ENCODE data around the gene RXRA. TPM values are rescaled to one million over a fixed set of nuclear protein-coding genes. Genes with fewer than 3 reads are reported as not detected.
A peak's percentile ranks its signal among the peaks of the same experiment; 100 is the strongest.

Gene RXRA
- total RNA-seq, 1 experiment from 2014 or later = 23.2 TPM

DNA sequence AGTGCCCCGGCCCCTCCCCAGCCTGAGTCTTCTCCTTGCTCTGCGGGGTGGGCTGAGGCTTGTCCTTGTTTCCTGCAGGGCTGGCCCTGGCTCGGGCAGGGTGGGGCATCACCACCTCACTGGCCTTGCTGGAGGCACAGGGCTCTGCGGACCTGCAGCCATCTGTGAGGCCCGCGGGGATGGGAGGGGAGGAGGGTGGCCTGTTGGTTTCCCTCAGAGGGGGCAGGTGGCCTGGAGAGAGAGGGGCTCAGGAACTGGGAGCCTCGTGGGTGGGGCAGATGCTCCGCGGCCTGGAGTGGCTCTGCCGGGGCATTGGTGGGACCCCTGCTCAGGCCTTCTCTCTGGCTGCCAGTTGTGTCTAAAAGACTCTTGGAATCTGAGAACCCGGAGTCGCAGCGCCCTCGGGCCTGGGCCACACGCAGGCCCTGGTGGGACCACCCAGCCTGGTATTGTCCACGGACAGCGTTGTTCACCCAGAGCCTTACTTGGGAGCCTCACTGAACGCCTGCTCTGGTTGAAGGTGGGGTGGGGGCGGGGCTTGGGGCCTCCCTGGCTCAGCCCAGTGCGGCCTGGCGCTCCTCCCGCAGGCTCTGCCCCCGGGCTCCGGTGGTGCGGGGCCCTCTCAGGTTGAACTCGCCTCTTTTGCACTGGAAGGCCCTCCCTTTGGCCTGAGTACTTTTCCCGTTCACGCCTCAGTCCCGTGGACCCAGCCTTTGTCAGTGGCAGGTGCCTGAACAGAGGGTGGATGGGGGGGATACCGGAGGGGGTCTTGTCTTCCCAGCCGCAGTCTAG is 111.3 kb downstream of the RXRA start:
- DNase-seq = peak; percentile 91
- no peaks in the 10 kb centered on the region for H3K27me3 ChIP-seq (ENCODE audit: control insufficient read depth, insufficient read depth, low read length)
- H3K36me3 ChIP-seq (replicated peaks; ENCODE audit: control insufficient read depth, insufficient read depth, low read length) = peaks cover 3% of the 10 kb centered on the region
- H3K4me3 ChIP-seq (ENCODE audit: insufficient read depth, low read depth, low read length) = no peak overlapping the region

DNA sequence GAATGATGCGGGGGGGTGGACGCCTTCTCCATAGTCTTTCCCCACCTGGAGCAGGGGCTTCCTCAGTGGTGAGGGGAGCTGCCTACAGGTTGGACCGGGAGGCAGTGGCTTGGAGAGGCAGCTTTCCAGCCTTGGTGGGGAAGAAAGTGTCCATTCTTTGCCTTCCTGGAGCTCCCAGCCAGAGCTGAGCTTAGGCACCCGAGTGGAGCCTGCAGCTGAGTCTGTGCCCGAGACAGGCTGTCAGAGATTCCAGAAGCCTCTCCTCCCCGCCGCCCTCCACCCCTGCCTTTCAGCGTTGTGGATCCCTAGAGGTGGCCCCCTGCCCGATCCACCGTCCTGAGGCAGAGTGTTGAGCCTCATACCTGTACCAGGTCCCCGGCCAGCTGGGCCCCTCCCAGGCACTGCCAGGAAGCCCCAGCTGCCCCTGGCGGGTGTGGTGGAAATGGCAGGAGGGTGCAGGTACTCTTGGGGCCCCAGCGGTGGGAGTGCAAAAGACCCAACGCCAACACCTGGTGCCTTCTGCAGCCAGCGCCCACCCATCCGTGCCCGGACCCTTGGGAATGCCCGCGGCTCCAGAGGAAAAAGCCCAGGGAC is 112.0 kb downstream of the RXRA start:
- no peaks in the 10 kb centered on the region for H3K27me3 ChIP-seq (ENCODE audit: control insufficient read depth, insufficient read depth, low read length)
- H3K4me3 ChIP-seq (ENCODE audit: insufficient read depth, low read depth, low read length) = no peak overlapping the region
- peaks cover 3% of the 10 kb centered on the region for H3K36me3 ChIP-seq (replicated peaks; ENCODE audit: control insufficient read depth, insufficient read depth, low read length)
- peak; percentile 93 for DNase-seq

DNA sequence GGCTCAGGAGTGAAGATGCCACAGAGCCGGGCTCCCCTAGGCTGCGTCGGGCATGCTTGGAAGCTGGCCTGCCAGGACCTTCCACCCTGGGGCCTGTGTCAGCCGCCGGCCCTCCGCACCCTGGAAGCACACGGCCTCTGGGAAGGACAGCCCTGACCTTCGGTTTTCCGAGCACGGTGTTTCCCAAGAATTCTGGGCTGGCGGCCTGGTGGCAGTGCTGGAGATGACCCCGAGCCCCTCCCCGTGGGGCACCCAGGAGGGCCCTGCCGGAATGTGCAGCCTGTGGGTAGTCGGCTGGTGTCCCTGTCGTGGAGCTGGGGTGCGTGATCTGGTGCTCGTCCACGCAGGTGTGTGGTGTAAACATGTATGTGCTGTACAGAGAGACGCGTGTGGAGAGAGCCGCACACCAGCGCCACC is 113.1 kb downstream of the RXRA start:
- H3K4me3 ChIP-seq (ENCODE audit: insufficient read depth, low read depth, low read length) = no peak overlapping the region
- H3K36me3 ChIP-seq (replicated peaks; ENCODE audit: control insufficient read depth, insufficient read depth, low read length) = no peaks in the 10 kb centered on the region; the same call in none of the 2 replicates
- DNase-seq = no peak
- no peaks in the 10 kb centered on the region for H3K27me3 ChIP-seq (ENCODE audit: control insufficient read depth, insufficient read depth, low read length)

DNA sequence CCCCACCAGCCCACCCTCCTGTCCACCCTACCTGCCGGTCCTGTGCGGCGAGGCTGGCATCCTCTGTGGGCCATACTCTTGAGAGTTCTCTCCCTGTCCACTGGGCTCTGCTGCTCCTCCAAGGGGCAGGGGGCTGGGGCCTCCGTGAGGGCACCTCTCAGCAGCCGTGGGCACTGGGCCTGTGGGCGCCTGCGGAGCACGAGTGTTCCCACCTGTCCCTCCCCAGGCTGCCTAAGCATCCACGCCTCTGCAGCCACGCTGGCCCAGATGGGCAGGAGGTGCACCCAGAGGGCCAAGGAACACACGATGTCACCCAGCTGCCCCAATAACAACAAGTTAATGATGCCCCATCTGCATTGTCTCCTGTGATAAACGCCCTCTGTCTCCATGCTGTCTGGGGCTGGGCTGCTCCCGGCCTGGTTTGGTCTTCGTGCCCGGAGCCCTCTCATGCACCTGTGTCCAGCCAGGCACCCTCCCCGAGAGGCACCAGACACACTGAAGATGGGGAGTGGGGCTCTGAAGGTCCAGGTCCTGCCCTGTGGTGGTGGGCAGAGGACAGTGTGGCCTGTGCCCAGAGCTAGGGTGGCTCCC is 114.5 kb downstream of the RXRA start:
- no peaks in the 10 kb centered on the region; the same call in 1 of the 2 replicates for H3K36me3 ChIP-seq (replicated peaks; ENCODE audit: control insufficient read depth, insufficient read depth, low read length)
- DNase-seq = no peak
- no peaks in the 10 kb centered on the region for H3K27me3 ChIP-seq (ENCODE audit: control insufficient read depth, insufficient read depth, low read length)
- H3K4me3 ChIP-seq (ENCODE audit: insufficient read depth, low read depth, low read length) = no peak overlapping the region

- H3K4me3 ChIP-seq (ENCODE audit: insufficient read depth, low read depth, low read length) = no peak overlapping the region
- H3K36me3 ChIP-seq (replicated peaks; ENCODE audit: control insufficient read depth, insufficient read depth, low read length) = no peaks in the 10 kb centered on the region; the same call in 1 of the 2 replicates
- no peaks in the 10 kb centered on the region for H3K27me3 ChIP-seq (ENCODE audit: control insufficient read depth, insufficient read depth, low read length)
- DNase-seq = no peak
Measured at GRCh38 chr9:134441227-134442084, 115.2 kb downstream of the RXRA start.

DNA sequence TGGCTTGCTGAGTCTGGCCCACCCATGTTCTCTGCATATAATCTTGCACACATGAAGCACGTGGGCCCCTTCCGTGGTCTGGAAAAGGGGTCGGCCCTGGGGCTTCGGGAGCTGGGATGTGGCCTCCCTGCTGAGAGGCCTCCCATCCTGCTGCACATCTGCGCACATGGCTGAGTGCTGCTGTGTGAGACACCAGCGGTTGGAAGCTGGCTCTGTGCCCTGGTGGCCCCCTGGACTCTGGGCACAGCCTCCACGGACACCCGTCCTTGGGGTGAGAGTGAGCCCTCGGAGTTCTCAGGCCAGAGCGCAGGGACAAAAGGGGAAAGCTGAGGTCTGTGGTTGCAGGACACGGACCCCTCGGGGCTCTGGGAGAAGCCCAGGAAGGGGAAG is 115.8 kb downstream of the RXRA start:
- DNase-seq = no peak
- no peaks in the 10 kb centered on the region for H3K36me3 ChIP-seq (replicated peaks; ENCODE audit: control insufficient read depth, insufficient read depth, low read length)
- H3K27me3 ChIP-seq (ENCODE audit: control insufficient read depth, insufficient read depth, low read length) = no peaks in the 10 kb centered on the region

GRCh38 chr9:134442486-134443173 is 116.4 kb downstream of the RXRA start:
- H3K4me3 ChIP-seq (ENCODE audit: insufficient read depth, low read depth, low read length) = no peak overlapping the region
- peak; percentile 74 for DNase-seq
- no peaks in the 10 kb centered on the region for H3K36me3 ChIP-seq (replicated peaks; ENCODE audit: control insufficient read depth, insufficient read depth, low read length)
- no peaks in the 10 kb centered on the region for H3K27me3 ChIP-seq (ENCODE audit: control insufficient read depth, insufficient read depth, low read length)

More for the DNA sequence above, 115.8 kb downstream of the RXRA start:
- H3K4me3 ChIP-seq (ENCODE audit: insufficient read depth, low read depth, low read length) = no peak overlapping the region

DNA sequence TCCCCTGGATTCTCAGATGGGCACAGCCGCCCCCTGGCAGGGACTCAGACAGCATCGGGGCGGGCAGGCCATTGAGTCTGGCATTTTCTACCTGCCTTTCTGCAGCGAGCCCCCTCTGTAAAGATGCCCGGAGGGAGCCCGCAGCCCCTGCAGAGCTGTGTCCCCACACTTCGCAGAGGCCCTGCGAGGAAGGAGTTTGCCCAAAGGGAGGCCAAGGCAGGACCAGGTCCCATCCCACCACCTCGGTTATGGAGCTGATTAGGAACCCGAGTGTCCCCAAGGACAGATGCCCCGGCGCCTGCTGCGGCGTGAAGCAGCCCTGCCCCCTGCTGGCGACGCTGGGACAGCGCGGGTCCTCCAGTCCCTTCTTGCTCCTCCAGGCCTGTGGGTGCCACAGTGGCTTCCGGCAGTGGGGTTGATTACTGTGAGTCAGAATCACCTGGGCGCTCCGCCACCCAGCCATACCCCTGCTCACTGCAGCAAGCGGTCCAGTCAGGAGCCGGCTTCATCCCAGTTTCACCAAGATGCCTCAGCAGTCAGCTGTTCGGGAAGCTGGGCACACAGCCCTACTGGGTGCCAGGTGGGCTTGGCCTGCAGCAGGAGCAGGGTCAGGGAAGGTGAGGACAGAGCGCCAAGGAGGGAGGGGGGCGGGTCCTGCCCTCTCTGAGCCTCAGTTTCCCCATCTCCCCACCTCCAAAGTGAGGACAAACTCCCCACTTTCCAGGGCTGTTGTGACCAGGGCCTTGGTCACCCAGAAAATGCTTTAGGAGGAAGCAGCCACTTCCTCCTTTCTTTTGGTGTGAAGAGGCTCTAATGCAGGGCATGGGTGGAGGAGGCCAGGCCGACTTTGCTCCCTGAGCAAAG is 117.2 kb downstream of the RXRA start:
- no peak overlapping the region for H3K4me3 ChIP-seq (ENCODE audit: insufficient read depth, low read depth, low read length)
- no peaks in the 10 kb centered on the region for H3K36me3 ChIP-seq (replicated peaks; ENCODE audit: control insufficient read depth, insufficient read depth, low read length)
- peak; percentile 97 for DNase-seq
- no peaks in the 10 kb centered on the region for H3K27me3 ChIP-seq (ENCODE audit: control insufficient read depth, insufficient read depth, low read length)

GRCh38 chr9:134444038-134444315 is 117.7 kb downstream of the RXRA start:
- H3K36me3 ChIP-seq (replicated peaks; ENCODE audit: control insufficient read depth, insufficient read depth, low read length) = no peaks in the 10 kb centered on the region
- no peak overlapping the region for H3K4me3 ChIP-seq (ENCODE audit: insufficient read depth, low read depth, low read length)
- no peak for DNase-seq
- no peaks in the 10 kb centered on the region for H3K27me3 ChIP-seq (ENCODE audit: control insufficient read depth, insufficient read depth, low read length)

DNA sequence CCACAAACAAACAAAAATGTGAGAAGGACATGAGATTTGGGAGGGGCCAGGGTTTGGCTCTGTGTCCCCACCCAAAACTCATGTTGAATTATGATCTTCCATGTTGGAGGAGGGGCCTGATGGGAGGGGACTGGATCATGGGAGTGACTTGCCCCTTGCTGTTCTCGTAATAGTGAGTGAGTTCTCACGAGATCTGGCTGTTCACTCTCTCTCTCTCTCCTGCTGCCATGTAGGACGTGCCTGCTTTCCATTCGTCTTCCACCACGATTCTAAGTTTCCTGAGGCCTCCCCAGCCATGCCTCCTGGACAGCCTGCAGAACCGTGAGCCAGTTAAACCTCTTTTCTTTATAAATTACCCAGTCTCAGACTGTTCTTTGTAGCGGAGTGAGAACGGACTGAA is 118.7 kb downstream of the RXRA start:
- DNase-seq = no peak
- H3K36me3 ChIP-seq (replicated peaks; ENCODE audit: control insufficient read depth, insufficient read depth, low read length) = no peaks in the 10 kb centered on the region
- H3K27me3 ChIP-seq (ENCODE audit: control insufficient read depth, insufficient read depth, low read length) = no peaks in the 10 kb centered on the region

DNA sequence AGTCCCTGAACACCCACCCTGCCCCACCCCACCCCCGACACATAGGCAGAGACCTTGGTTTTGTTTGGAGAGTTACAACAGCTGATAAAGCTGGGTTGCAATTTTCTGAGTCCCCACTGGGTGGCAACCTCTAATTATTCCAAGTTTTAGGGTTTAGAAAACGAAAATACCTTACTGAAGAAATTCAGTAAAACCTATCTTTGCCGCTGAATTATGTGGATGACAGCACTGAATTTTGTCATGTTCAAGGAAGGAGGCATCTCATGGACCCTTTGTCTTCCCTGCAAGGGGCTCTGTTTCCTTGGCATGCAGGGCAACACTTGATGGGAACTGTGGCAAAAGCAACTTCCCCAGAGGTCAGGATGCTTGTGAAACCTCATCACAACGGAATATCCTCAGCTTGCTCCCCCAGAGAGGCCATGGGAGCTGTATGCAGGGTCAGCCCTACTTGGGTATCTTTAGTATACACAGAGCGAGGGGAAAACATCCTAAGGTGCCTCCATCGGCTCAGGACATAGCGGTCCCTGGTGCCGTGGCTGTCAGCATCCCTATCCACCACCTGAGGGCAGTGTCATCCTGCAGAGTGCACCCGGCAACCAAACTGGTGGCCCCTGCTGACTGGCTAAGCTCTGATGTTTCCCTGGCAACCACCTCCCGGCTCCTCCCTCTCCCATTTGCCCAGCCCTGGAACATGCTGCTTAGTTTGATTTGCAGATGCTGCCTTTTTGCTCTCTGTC is 123.1 kb downstream of the RXRA start:
- peak; percentile 98 for DNase-seq
- no peaks in the 10 kb centered on the region for H3K36me3 ChIP-seq (replicated peaks; ENCODE audit: control insufficient read depth, insufficient read depth, low read length)
- no peaks in the 10 kb centered on the region for H3K27me3 ChIP-seq (ENCODE audit: control insufficient read depth, insufficient read depth, low read length)
- H3K4me3 ChIP-seq (ENCODE audit: insufficient read depth, low read depth, low read length) = no peak overlapping the region

More for the DNA sequence above, 118.7 kb downstream of the RXRA start:
- no peak overlapping the region for H3K4me3 ChIP-seq (ENCODE audit: insufficient read depth, low read depth, low read length)

GRCh38 chr9:134451700-134452458 is 125.6 kb downstream of the RXRA start:
- no peaks in the 10 kb centered on the region for H3K27me3 ChIP-seq (ENCODE audit: control insufficient read depth, insufficient read depth, low read length)
- no peak for DNase-seq
- no peaks in the 10 kb centered on the region for H3K36me3 ChIP-seq (replicated peaks; ENCODE audit: control insufficient read depth, insufficient read depth, low read length)
- H3K4me3 ChIP-seq (ENCODE audit: insufficient read depth, low read depth, low read length) = no peak overlapping the region

Measured in H7 (cell line).